DOHH2 (cell line): ENCODE data around the gene CAMTA1.

Experiments
- EZH2phosphoT487 ChIP-seq: fragments of 200-600 bp; sonication (generic); IDR thresholded peaks from 2 replicates; pipeline ENCODE4 v1.6.1; 2017; ENCODE audit warnings: borderline replicate concordance, mild to moderate bottlenecking, antibody characterized with exemption, low read length, moderate library complexity, mixed read lengths
- TF ChIP-seq, protein P1 (sequence below): fragments of 200-600 bp; sonication (generic); IDR thresholded peaks from one replicate; pipeline ENCODE4 v1.5.1; 2014; ENCODE audit warnings: antibody characterized with exemption, mild to moderate bottlenecking, low read depth, low read length; ENCODE audit not compliant: poor library complexity, severe bottlenecking

DNA sequence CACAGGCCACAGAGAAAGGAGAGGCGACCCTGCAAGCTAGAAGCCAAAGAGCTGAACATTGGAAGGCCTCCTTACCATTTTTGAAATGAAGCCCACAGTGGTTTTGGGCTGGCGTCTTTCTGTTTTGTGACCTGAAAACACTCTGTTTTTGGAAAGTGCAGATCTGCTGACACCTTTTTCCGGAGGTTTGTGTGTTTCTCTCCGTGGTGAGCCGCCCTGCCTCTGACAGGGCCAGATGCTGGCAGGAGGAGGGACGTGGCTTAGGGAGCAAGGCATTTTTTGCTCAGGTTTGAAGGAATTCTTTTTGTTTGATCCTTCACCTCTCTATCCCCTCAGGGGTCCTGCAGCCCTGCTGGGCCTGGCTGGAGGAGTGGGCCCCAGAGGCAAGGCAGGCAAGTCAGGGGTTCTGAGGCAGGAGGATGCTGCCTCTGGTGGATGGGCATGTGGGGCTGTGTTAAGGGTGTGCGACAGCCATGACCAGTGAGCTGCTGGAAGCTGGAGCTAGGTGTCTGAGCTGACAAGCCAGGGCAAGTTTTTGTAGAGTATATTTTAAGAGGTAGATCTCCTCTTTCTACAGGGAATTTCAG, 133.8 kb downstream of the CAMTA1 start:
- TF ChIP-seq, protein P1, sequence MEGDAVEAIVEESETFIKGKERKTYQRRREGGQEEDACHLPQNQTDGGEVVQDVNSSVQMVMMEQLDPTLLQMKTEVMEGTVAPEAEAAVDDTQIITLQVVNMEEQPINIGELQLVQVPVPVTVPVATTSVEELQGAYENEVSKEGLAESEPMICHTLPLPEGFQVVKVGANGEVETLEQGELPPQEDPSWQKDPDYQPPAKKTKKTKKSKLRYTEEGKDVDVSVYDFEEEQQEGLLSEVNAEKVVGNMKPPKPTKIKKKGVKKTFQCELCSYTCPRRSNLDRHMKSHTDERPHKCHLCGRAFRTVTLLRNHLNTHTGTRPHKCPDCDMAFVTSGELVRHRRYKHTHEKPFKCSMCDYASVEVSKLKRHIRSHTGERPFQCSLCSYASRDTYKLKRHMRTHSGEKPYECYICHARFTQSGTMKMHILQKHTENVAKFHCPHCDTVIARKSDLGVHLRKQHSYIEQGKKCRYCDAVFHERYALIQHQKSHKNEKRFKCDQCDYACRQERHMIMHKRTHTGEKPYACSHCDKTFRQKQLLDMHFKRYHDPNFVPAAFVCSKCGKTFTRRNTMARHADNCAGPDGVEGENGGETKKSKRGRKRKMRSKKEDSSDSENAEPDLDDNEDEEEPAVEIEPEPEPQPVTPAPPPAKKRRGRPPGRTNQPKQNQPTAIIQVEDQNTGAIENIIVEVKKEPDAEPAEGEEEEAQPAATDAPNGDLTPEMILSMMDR = no peak
- TF ChIP-seq EZH2phosphoT487 = no peak
